ENCODE measurements around the gene ZBTB4.

DNA sequence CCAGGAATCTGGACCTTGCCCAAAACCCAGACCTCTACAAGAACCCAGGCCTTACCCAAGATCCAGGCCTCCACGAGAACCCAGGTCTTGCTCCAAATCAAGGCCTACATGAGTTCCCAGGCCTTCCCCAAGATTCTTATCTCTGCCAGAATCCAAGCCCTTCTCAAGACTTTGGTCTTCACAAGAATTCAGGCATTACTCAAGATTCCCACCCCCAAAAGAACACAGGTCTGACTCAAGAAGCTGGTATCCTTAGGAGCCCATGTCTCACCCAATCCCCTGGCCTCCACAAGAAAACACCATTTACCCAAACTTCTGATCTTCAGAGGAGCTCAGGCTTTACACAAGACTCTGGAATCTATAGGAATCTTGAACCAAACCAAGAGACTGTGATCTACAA lies 48.2 kb downstream of the ZBTB4 start:
- TF ChIP-seq POLR2A (IDR thresholded peaks at IDR 0.05; ENCODE audit: low read length) = no peak
- TF ChIP-seq GATA1 (IDR thresholded peaks at IDR 0.05; ENCODE audit: low read depth, low read length) = no peak
